ENCODE data around the gene DPP6.

DPP6 gene

DNA sequence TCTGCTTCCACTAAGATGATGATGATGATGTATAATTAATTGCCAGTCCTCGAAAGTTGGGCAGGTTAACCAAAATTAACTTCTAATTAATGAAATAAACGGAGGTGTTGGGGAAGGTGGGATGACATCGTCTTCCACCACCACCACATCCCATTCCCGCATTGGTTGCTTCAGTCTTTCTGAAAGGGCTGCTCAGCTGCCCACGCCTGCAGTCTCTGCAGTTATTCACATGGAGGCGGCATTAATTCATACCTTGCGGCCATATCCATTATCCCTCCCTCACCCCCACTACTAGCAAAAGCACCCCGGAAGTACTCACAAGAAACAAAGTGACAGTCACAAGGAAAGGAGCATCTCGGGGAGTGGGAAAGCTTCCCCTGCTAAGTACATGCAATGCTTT is 387.9 kb downstream of the DPP6 start:
- in situ Hi-C loops (cut with MboI; ENCODE audit: low sequenced_read_pairs): no loop called here

DNA sequence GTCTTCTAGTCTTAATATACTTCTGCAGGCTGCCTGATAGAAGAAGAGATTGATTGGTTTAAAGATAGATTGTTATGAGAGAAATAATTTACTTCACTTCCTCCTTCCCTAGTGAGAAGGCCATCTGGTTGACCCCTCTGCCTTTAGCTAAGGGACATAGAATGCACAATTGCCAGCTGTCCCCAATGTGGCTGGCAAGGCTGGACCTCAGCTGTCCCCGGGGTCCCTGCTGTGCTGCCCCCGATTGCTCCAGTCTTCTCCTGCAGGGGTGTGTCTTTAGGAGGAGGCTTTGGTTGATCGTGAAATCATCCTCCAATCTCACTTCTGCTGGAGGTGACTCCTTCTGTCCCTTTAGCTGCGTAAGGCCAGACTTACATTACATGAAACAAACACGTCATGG is 388.5 kb downstream of the DPP6 start:
- in situ Hi-C loops (cut with MboI; ENCODE audit: low sequenced_read_pairs): no loop called here

DNA sequence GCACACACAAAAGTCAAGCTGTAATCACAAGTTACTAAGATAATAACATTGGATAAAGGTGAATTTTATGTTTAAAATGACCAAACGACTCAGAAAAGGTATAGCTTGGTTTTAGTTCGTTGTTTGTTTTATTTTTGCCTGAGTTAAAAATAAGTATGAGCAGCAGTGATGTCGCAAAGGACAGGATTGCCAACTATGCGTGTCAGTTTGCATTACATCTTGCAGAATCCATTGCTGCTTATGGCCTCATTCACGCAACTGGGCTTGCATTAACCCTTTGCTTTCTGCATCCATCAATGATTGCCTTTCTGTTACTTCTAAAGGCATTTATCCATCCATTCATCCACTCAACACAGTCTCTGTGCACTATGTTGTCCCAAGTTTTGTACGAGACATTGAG is 389.6 kb downstream of the DPP6 start:
- in situ Hi-C loops (cut with MboI; ENCODE audit: low sequenced_read_pairs): no loop called here

DNA sequence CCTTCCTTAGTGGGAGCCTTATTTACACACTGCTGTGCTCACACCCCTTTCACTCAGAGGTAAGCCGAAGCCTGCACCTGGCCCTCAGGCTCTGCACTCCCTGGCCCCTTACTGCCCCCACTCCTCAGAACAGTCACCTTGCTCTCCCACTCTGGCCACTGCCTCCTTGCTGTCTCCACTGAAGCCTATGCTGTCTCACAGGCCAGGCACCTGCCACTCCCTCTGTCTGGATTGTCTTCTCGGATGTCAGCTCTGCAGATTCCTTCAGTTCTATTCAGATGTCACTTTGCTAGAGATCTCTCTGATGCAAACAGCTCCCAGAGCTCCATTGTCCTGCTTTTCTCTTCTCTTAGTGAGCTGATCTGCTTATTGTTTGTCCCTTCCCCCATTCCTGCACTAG is 390.7 kb downstream of the DPP6 start:
- in situ Hi-C loops (cut with MboI; ENCODE audit: low sequenced_read_pairs): no loop called here

DNA sequence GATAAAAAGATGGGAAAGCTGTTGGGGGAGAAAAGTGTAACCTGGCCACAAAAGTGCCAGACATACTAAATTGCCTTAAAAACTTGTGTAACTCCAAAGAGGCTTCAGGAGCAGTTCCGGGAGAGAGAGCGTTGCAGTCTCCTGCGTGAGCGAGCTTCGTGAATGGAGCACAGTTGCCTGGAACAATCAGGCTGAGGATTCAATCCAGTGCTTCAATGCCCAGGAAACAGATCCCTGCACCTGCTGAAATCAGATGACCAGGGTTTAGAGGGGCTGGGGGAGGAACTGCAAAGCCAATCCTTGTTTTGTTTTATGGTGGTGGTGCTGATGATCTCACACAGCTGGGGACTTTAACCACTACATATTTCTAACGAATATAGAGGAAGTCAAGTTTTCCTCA is 398.3 kb downstream of the DPP6 start:
- in situ Hi-C loops (cut with MboI; ENCODE audit: low sequenced_read_pairs): no loop called here

DNA sequence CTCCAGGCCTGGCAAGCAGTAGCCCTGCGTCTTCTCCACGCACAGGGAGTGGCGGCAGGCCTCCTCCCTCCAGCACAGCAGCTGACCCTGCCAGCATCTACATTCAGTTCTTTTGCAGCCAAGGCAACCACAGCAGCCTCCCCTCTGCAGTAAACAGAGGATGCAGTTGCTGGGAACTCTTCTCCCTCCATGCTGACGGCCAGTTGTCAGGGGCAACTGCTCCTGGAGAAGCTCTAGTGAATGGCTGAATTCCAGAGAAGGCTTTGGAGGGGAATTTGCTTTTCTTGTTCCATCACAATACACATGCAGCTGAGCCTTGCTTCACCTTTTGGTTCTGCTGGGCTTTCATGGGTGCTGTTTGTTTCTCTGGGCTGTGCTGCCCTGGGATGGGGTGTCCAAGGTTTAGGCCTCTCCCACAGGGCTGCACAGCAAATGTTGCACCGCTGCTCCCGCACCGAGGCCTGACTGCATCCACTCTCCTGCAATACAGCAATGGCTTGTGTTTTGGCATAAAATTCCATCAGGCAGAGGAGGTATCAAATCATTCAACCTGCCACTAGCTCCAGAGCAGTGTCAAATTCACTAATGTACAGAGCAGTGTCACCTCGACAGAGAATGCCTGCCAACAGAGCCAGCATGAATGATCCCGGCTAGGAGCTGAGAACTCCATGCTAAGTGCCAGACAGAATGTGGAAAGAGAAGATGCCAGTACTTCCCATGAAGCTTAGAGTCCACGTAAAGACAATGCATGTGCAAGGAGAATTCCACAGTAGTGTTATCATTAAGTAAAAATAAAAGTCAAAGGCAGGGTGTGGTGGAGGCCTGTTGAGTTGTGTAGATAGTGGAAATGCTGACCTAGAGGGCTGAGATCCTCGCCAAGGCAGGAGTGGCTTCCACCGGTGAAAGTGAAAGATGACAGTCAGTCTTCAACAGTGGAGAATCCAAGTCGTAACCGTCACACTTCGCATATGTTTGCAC is 399.6 kb downstream of the DPP6 start:
- in situ Hi-C loops (cut with MboI; ENCODE audit: low sequenced_read_pairs): no loop called here

DNA sequence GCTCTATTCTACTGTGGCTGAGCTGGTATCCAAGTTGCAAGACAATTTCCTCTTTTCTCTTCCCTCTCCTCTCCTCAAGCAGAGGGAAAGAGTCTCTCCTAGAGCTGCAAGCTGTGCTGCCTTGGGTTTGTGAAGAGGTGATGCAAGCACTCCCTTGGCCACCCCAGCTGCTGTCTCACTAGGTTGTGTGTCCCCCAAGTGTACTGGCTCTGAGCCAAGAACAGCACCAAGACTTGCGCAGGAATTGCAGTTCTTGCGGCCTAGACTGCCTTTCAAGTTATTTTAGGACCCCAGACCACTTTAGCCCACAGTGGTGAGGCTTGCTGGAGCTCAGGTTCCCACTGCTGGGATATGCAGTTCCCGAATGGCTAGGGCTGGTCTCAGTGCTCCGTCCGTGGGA is 411.6 kb downstream of the DPP6 start:
- in situ Hi-C loops (cut with MboI; ENCODE audit: low sequenced_read_pairs): no loop called here

DNA sequence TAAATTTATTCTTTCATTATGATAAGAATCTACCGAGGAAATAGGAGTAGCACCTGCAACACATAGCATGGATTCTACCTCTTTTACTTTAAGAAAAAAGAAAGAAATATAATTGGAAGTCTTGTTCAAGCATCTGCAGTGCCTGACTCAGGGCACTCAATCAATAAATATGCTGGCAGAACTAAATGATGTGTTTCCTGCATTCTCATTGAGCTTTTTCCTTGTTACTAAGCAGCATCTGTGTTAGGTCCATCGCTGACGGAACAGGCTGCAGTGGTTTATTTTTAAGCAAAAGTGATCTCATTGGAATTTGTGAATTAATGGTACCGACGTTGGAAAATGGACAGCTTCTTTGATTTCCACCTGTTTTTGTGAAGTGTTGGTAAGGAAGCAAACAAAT is 417.5 kb downstream of the DPP6 start:
- in situ Hi-C loops (cut with MboI; ENCODE audit: low sequenced_read_pairs): no loop called here

DNA sequence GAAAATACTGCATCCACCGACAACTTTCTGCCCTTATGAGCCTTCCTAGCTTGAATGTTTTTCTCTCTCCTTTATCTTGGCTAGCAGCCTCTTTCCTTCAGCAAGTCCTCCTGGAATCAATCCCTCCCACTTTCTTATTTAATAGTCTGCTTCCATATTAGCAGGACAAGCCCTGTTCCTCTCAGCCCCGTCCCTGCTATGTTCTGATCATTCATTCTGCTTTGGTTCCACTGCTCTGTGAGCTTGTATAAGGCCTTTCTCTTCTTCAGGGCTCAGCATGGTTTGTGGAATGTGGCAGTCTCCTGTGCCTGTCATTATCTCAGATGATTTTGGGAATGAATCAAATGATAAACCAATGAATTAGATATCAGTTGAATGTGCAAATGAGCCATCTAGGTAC is 420.1 kb downstream of the DPP6 start:
- in situ Hi-C loops (cut with MboI; ENCODE audit: low sequenced_read_pairs): no loop called here

DNA sequence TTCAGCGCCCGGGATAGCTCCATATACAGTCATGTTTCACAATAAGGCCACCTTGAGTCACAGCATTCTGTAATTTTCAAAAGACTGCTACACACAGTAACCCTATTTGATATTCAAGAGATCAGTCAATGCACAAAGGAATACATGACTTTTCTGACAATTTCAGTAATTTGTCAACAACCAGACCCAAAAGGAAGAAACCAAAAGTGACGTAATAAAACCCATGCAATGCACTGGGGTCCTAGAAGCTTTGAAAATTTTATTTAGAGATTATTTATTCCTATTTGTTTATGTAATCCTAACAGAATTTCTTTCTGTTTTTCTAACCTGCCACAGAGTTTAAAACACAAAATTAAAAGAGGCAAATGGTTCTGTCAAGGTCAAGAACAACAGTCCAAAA is 421.2 kb downstream of the DPP6 start:
- in situ Hi-C loops (cut with MboI; ENCODE audit: low sequenced_read_pairs): no loop called here

DNA sequence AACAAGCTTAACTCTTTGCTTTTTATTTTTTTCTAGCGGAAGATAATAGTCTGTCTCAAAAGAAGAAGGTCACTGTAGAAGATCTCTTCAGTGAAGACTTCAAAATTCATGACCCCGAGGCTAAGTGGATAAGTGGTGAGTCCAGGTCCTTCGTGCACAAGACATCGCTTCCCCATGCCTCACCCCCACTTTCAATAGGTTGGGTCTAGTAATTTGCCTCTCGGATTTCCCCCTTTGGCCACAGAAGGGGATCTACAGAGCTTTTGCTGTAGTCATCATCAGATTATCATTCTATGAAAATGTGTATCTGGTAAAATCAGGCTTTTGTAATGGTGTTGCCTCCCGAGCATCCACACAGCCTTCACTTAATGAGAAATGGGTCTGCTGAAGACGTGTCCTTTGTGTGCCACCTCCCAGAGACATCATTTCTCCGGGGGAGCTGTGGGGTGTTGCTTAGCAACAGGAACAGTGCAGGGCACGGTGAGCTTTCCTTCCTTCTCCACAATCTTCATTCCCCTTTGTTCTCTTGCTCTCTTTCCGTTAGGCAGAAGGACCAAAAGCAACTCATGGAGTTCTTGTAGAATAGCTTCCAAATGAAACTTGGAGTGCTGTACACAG is 422.8 kb downstream of the DPP6 start:
- in situ Hi-C loops (cut with MboI; ENCODE audit: low sequenced_read_pairs): no loop called here

DNA sequence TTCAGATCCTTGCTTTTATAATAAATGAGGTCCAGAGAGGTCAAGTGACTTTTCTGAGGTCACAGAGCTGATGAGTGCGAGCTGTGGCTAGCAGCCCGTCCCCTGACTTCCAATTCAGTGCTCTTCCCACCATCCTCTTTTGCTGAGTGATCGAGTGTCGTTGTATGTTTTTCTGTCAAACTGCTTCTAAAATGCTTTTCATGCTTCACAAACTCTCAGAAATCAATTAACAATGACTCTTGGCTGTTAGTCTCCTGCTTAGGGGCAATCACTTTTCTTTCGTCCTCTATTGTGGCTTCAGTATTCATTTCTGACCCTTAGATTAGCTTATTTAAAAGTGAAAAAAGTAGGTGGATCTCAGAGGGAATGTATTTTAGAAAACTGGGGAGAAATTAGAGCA is 423.7 kb downstream of the DPP6 start:
- in situ Hi-C loops (cut with MboI; ENCODE audit: low sequenced_read_pairs): no loop called here

DNA sequence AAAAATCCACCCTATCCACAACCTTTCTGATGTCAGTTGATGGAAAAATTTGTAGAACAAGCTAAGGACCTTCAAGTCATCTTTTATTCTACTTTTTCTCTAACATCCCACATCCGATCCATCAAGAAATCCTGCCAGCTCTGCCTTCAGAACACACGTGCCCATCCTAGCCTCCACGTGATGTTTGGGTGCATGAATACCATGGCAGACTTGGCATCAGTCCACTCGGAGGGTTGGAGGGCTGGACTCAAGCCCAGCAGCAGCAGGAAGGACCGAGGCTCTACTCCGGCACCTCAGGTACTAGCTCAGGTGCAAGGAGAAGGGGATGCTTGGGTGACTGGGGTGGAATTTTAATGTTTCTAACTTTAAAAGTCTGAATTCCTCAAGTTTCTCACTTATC is 428.6 kb downstream of the DPP6 start:
- in situ Hi-C loops (cut with MboI; ENCODE audit: low sequenced_read_pairs): no loop called here

DNA sequence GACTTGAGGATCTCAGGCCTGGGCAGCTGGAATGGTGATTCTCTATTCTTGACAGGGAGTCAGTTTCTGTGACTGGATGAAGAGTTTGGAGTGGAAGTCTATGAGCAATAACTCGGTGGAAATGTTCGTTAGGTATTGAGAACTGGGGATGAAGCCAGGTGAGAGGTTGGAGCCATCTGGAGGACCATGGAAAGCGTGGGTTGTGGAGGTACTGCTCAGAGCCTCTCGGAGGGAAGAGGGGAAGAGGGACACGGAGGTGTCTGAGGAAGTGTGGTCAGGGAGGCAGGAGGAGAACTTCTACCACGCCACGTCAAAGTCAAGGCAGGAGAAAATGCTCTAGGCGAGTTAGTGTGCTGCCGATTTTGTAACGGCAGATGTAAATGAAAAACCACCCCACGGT is 430.7 kb downstream of the DPP6 start:
- in situ Hi-C loops (cut with MboI; ENCODE audit: low sequenced_read_pairs): no loop called here

DNA sequence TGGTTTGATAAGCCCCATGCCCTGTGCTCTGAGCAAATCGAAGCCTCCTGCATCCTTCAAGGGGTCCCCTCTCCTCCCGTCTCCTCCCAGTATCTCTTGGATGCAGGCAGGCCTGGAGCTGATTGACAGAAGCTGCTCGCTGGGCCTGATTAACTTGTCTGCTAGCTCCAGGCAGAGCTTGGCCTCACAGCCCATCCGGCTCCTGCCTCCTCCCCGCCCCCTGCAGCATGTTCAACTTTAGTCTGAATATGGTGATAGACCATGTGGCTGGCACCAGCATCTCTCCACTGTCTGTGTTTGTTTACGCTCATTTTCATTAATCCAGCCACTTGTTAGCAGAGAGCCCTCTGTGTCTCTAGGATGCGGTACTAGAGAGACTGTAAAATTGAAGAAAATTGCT is 432.2 kb downstream of the DPP6 start:
- in situ Hi-C loops (cut with MboI; ENCODE audit: low sequenced_read_pairs): no loop called here

DNA sequence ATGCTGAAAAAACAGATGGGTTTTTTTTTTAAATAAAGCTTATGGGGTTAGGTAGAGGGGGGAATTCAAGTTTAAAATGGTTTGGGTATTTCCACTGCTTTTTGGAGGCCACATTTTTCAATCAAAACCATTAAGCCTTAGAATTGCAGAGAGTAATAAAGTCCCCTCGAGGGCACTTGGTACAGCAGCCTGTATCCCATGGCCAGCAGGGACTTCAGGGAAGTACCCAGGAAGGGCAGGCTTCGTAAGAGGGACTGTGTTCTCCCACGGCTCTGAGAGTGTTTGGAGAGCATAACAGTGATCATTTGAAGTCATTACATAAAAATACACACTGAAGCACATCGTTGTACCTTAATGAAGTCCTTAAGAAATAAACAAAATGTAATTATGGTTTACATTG is 432.7 kb downstream of the DPP6 start:
- in situ Hi-C loops (cut with MboI; ENCODE audit: low sequenced_read_pairs): no loop called here

DNA sequence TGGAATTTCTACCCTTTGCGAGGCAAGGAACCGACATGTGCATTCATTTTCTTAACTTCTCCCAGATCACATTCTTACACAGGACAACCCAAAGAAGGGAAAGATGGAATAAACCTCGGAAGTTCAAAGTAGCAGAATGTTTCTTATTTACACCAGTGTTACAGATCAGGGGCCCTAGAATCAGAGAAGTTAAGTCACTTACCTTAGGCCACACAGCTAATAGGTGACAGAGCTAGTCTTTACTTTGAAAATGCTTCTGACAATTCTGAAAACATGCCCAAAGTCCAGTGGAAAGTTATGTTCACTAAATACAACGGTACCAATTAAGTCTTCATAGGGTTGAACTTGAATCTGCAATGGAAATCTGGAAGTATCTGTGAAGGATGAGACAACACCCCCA is 437.7 kb downstream of the DPP6 start:
- in situ Hi-C loops (cut with MboI; ENCODE audit: low sequenced_read_pairs): no loop called here

DNA sequence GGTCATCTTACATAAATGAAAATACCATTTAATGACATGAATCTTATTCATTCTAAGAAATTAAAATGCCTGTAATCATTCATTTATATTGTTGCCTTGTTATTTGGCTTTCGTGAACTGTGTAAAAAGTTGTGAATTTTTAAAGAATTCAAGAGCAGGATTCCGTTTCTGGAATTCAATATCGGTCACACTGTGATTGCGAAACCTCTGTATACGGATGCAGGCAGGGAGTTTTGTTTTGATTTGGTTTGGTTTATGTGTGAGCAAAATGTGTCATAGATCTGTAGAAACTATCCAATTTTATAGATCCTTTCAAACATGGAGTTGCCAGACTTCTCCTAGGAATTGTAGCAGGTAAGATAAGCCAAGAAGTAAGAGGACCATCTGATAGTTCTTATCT is 441.4 kb downstream of the DPP6 start:
- in situ Hi-C loops (cut with MboI; ENCODE audit: low sequenced_read_pairs): no loop called here

DNA sequence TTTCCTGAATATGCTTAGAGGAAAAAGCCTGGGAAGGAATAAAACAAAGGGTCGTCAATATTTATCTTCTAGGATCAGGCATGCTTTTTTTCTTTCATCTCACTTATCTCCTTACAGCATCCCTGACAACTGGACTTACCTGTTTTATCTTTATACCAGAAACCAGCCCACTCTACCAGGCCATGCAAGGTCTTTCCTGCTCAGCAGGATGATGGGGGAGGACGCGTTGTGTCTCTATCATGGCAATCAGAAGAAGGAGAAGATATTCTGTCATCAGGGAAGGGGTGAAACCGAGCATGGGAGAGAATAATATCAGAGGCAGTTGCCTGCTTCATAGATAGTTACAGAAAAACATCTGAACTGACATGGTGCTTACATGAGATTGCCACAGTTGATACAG is 445.6 kb downstream of the DPP6 start:
- in situ Hi-C loops (cut with MboI; ENCODE audit: low sequenced_read_pairs): no loop called here

DNA sequence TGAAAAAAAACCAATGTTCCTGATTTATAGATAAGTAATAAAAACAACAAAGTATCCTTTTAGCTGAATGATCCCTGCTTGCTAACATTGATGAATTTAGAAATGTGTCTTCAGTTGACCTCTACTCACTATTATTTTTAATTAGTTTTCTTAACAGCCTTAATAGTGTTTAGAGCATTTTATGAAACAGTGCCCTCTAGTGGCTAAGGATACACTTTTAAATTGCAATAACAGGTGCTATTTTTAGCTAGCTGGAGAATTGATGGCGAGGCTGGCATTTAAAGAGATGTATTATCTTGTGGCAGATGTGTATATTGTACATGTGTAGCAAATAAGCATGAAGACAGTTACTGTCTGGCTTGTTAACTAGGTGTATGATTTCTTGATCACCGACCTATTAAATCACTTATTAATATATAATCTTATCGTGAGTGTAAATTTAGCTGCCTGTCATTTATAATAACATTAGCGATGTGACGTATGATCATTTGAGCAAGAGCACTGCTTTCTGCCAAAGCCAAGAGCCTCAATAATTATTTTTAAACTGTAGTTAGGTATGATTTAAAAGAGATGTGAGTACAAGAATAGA is 451.9 kb downstream of the DPP6 start:
- in situ Hi-C loops (cut with MboI; ENCODE audit: low sequenced_read_pairs): no loop called here

DNA sequence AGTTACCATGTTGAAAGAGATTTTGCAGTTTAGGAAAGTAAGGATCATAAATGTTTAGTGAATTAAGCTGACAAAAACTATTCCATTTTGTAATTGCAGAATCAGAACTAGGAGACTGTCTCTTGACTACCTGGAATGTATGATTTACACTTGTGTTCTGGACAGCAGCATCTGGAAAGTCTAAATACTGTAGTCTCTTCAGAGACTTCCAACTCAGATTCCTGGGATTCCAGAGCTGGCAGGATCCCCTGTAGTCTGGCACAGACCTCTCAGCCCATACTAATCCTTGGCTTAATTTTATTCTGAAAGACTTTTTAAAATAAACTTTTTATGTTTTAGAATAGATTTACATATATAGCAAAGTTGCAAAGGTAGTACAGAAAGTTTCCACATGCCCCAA is 452.7 kb downstream of the DPP6 start:
- in situ Hi-C loops (cut with MboI; ENCODE audit: low sequenced_read_pairs): no loop called here

DNA sequence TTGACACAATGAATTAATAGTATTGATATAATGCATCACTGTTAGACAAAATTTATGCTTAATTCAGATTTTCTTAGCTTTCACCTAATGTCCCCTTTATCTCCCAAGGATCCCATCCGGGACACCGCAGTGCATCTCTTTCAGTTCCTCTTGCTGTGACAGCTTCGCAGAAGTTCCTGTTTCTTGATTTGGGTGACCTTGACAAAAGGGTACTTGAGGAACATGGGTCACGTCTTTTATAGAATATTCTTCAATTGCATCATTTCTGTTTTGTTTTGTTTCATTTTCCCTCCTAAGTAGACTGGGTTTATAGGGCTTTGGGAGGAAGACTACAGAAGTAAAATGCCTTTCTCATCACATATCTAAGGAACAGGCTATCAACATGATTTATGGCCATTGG is 453.2 kb downstream of the DPP6 start:
- in situ Hi-C loops (cut with MboI; ENCODE audit: low sequenced_read_pairs): no loop called here

Data from HL-60/S4 (cell line).